NCI-H2107 treated with DMSO at 0.1 percent for 48 hours (cell line): Measurements from ENCODE around the gene SIGLECL1.
"Not testable (repeated sequence)": the region's sequence is repeated elsewhere in the genome, so short reads cannot be mapped to it uniquely, and the experiment has no call there.

Source experiments
- DNase-seq: peaks from one replicate; lab custom pipeline; 2025; ENCODE audit not compliant: unreplicated experiment; lab: John Stamatoyannopoulos, UW

Gene SIGLECL1

GRCh38 chr19:51250786-51251467 lies at the start of gene SIGLECL1:
Gene SIGLECL1 (plus strand): TSS chr19:51251080. CDS start chr19:51264073, 12,993 bp downstream.
- DNase-seq = no peak

GRCh38 chr19:51201712-51202111 lies 49.2 kb upstream of the SIGLECL1 start:
- no peak for DNase-seq

GRCh38 chr19:51203916-51204315 lies 47.0 kb upstream of the SIGLECL1 start:
- DNase-seq = no peak

GRCh38 chr19:51204321-51204720 lies 46.6 kb upstream of the SIGLECL1 start:
- no peak for DNase-seq

- DNase-seq = no peak
These were observed 43.1 kb upstream of the SIGLECL1 start for GRCh38 chr19:51207747-51208146.

GRCh38 chr19:51210191-51210784 lies 40.6 kb upstream of the SIGLECL1 start:
- DNase-seq = no peak

GRCh38 chr19:51210874-51211361 lies 40.0 kb upstream of the SIGLECL1 start:
- DNase-seq = not testable (repeated sequence)

GRCh38 chr19:51211833-51212232 lies 39.0 kb upstream of the SIGLECL1 start:
- no peak for DNase-seq

GRCh38 chr19:51219307-51219706 lies 31.6 kb upstream of the SIGLECL1 start:
- DNase-seq = no peak

GRCh38 chr19:51219971-51220370 lies 30.9 kb upstream of the SIGLECL1 start:
- no peak for DNase-seq

GRCh38 chr19:51220996-51221395 lies 29.9 kb upstream of the SIGLECL1 start:
- no peak for DNase-seq

- DNase-seq = no peak
These were observed 26.7 kb upstream of the SIGLECL1 start for GRCh38 chr19:51224163-51224641.

- not testable (repeated sequence) for DNase-seq
These were observed 25.9 kb upstream of the SIGLECL1 start, which contains the start of gene CD33 for GRCh38 chr19:51224898-51225393. Gene CD33 (plus strand): TSS chr19:51225080. CDS start chr19:51225119, 39 bp downstream.

GRCh38 chr19:51226067-51226466 lies 24.8 kb upstream of the SIGLECL1 start:
- DNase-seq = no peak

GRCh38 chr19:51227326-51227725 lies 23.6 kb upstream of the SIGLECL1 start:
- DNase-seq = no peak

GRCh38 chr19:51227966-51228365 lies 22.9 kb upstream of the SIGLECL1 start:
- DNase-seq = no peak

- DNase-seq = no peak
These were observed 10.0 kb upstream of the SIGLECL1 start for GRCh38 chr19:51240866-51241265.

- no peak for DNase-seq
These were observed 7.8 kb upstream of the SIGLECL1 start for GRCh38 chr19:51242881-51243630.

- no peak for DNase-seq
These were observed 4.7 kb upstream of the SIGLECL1 start for GRCh38 chr19:51246164-51246552.

GRCh38 chr19:51247972-51248590 lies 2.8 kb upstream of the SIGLECL1 start:
- no peak for DNase-seq

- no peak for DNase-seq
These were observed 564 bp downstream of the SIGLECL1 start for GRCh38 chr19:51251468-51251820.
